Trophoblast cell (in vitro differentiated cells and primary cell): ENCODE results near the gene NXPE4.

Source experiments
- DNase-seq, 2 donors: peaks; one replicate each; pipeline ENCODE4 v3.0.0-alpha.2; 2016
- H2AFZ ChIP-seq: 2 replicates; pipeline ENCODE4 v1.6.1; 2013; ENCODE audit warnings: low read length, moderate library complexity, mild to moderate bottlenecking; ENCODE audit not compliant: insufficient read depth, poor library complexity
- H2AK5ac ChIP-seq: 2 replicates; pipeline ENCODE4 v1.6.1; 2013; ENCODE audit warnings: mild to moderate bottlenecking, low read length
- H2BK120ac ChIP-seq: 2 replicates; pipeline ENCODE4 v1.6.1; 2013; ENCODE audit warnings: low read length, mild to moderate bottlenecking, moderate library complexity; ENCODE audit not compliant: insufficient read depth, poor library complexity
- H2BK12ac ChIP-seq: 2 replicates; pipeline ENCODE4 v1.6.1; 2013; ENCODE audit warnings: mild to moderate bottlenecking, low read length, moderate library complexity
- H2BK5ac ChIP-seq: 2 replicates; pipeline ENCODE4 v1.6.1; 2013; ENCODE audit warnings: low read length, low read depth, moderate library complexity, mild to moderate bottlenecking; ENCODE audit not compliant: poor library complexity
- H3K14ac ChIP-seq: 2 replicates; pipeline ENCODE4 v1.6.1; 2013; ENCODE audit warnings: mild to moderate bottlenecking, low read length
- H3K18ac ChIP-seq: 2 replicates; pipeline ENCODE4 v1.6.1; 2013; ENCODE audit warnings: mild to moderate bottlenecking, low read length
- H3K23ac ChIP-seq: 2 replicates; pipeline ENCODE4 v1.6.1; 2013; ENCODE audit warnings: low read length
- H3K27ac ChIP-seq: 2 replicates; pipeline ENCODE4 v1.5.1; 2013; ENCODE audit warnings: low read depth, mild to moderate bottlenecking, inconsistent platforms, low read length, moderate library complexity
- H3K27me3 ChIP-seq: 2 replicates; pipeline ENCODE4 v1.6.1; 2013; ENCODE audit warnings: inconsistent platforms, mild to moderate bottlenecking, low read length, moderate library complexity; ENCODE audit not compliant: insufficient read depth
- H3K36me3 ChIP-seq, 2 experiments: 1 replicate in 1 of 2; 2 replicates in 1 of 2; pipeline ENCODE4 v1.6.1; 2013; ENCODE audit warnings: low read length in 2 of 2, mild to moderate bottlenecking in 2 of 2, moderate library complexity in 1 of 2; ENCODE audit not compliant: insufficient read depth in 2 of 2, control insufficient read depth in 1 of 2
- H3K4ac ChIP-seq: 2 replicates; pipeline ENCODE4 v1.6.1; 2013; ENCODE audit warnings: low read depth, mild to moderate bottlenecking, low read length, moderate library complexity
- H3K4me1 ChIP-seq, 2 experiments: 1 replicate in 1 of 2; 2 replicates in 1 of 2; pipeline ENCODE4 v1.6.1; 2013; ENCODE audit warnings: low read length in 2 of 2, mild to moderate bottlenecking in 2 of 2, moderate library complexity in 1 of 2; ENCODE audit not compliant: insufficient read depth in 2 of 2, control insufficient read depth in 1 of 2
- H3K4me2 ChIP-seq: 2 replicates; pipeline ENCODE4 v1.6.1; 2013; ENCODE audit warnings: inconsistent platforms, mild to moderate bottlenecking, low read length, moderate library complexity
- H3K4me3 ChIP-seq: 2 replicates; pipeline ENCODE4 v1.5.1; 2013; ENCODE audit warnings: mild to moderate bottlenecking, low read depth, low read length, inconsistent platforms
- H3K79me1 ChIP-seq: one replicate; pipeline ENCODE4 v1.6.1; 2013; ENCODE audit warnings: low read length
- H3K79me2 ChIP-seq: 2 replicates; pipeline ENCODE4 v1.6.1; 2013; ENCODE audit warnings: low read length, mild to moderate bottlenecking; ENCODE audit not compliant: control insufficient read depth, insufficient read depth, poor library complexity
- H3K9ac ChIP-seq: 2 replicates; pipeline ENCODE4 v1.6.1; 2013; ENCODE audit warnings: mild to moderate bottlenecking, low read length
- H3K9me3 ChIP-seq: 2 replicates; pipeline ENCODE4 v1.6.1; 2013; ENCODE audit warnings: low read depth, mild to moderate bottlenecking, control low read depth, inconsistent platforms, low read length; ENCODE audit not compliant: insufficient read depth
- H4K12ac ChIP-seq: 2 replicates; pipeline ENCODE4 v1.6.1; 2013; ENCODE audit warnings: low read depth, mild to moderate bottlenecking, low read length, moderate library complexity
- H4K8ac ChIP-seq: 2 replicates; pipeline ENCODE4 v1.6.1; 2013; ENCODE audit warnings: low read depth, mild to moderate bottlenecking, low read length, moderate library complexity
- H4K91ac ChIP-seq: one replicate; pipeline ENCODE4 v1.6.1; 2013; ENCODE audit warnings: low read depth, mild to moderate bottlenecking, low read length, moderate library complexity
- whole genome bisulfite sequencing: extraction: QIAGEN DNeasy Blood & Tissue Kit; methylation state at CpG from one replicate; pipeline ENCODE4 v1.1.7; 2013; ENCODE audit warnings: missing lambda C conversion rate; ENCODE audit not compliant: insufficient read length, insufficient coverage; ENCODE audit errors: extremely low coverage; 5-methylcytosine and 5-hydroxymethylcytosine counted together

Gene NXPE4

DNA sequence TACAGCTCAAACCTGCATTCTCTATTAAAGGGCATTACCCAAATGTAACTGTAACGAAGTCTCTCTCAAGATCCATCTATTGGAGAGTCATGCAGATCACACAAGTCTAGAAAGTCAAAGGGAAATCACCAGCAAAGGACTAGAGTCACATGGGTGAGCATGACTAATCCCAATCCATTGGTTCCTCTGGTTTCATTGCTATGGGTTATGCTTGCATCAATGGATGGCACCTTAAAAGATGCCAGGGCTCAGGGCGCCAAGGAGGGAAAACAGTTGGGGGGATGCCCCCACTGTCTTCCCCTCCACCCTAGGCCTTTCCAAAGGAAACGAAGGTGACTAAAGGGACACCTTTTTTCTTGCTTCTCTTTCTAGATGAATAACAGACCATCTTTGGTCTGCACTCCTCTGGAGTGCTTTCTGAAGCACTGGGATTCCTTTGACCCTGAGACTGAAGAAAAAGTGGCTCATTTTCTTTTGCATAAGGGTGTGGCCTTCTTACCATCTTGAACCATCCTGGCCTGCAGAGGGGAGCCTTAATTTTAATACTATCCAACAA lies 8.1 kb downstream of the NXPE4 start:
- Histone ChIP-seq H4K12ac (no peak overlapping the region), H3K9ac (no peak overlapping the region), H3K4ac (no peak overlapping the region), H3K4me3 (no peak overlapping the region), H2AK5ac (no peak overlapping the region), H3K79me2 (no peaks in the 10 kb centered on the region), H3K79me1 (no peaks in the 10 kb centered on the region), H3K27me3 (no peaks in the 10 kb centered on the region), H3K9me3 (peaks cover 13% of the 10 kb centered on the region), H3K4me2 (no peak overlapping the region), H3K36me3 (no peaks in the 10 kb centered on the region), H4K8ac (no peak overlapping the region), H2BK120ac (no peak overlapping the region), H2AFZ (no peak overlapping the region), H3K27ac (no peak overlapping the region), H2BK12ac (no peak overlapping the region), H3K14ac (no peak overlapping the region), H3K4me1 (no peaks in the 10 kb centered on the region), H3K18ac (no peak overlapping the region), H4K91ac (no peak overlapping the region), H2BK5ac (no peak overlapping the region), H3K23ac (no peak overlapping the region)
- no CpG with 5 or more reads among the region's 3 CpGs for WGBS
- DNase-seq: no peak

DNA sequence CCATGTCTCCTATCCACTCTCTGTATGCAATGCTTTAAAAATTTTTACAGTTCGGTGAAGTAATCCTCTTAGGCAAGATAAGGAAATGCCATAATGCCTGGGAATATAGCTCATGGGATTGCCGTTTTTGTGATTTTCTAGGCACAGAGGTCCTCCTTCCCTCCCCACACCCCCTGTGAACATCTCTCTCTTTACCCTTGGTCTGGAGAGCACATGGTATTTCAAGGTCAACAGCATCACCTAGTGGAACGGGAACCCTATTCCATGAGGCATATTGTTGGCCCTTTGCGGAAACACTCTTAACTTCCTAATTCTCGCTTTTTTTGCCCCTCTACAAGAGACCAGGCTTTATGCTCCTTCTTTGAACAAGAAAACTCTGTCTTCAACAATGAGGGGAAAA lies 8.8 kb downstream of the NXPE4 start:
- H4K12ac ChIP-seq: no peak overlapping the region
- no peak overlapping the region for H3K4ac ChIP-seq
- H3K4me3 ChIP-seq: no peak overlapping the region
- H2AFZ ChIP-seq: no peak overlapping the region
- H3K79me1 ChIP-seq: no peaks in the 10 kb centered on the region
- H3K79me2 ChIP-seq: no peaks in the 10 kb centered on the region
- peak in 1 of 2 donors; percentile 17 for DNase-seq
- no peak overlapping the region for H3K27ac ChIP-seq
- no peak overlapping the region for H2BK120ac ChIP-seq
- no peak overlapping the region for H4K8ac ChIP-seq
- no peak overlapping the region for H3K18ac ChIP-seq
- no peaks in the 10 kb centered on the region for H3K4me1 ChIP-seq
- no peak overlapping the region for H3K4me2 ChIP-seq
- H3K36me3 ChIP-seq: no peaks in the 10 kb centered on the region
- peaks cover 13% of the 10 kb centered on the region for H3K9me3 ChIP-seq
- no peaks in the 10 kb centered on the region for H3K27me3 ChIP-seq
- no peak overlapping the region for H3K23ac ChIP-seq
- H2BK5ac ChIP-seq: no peak overlapping the region
- no peak overlapping the region for H3K9ac ChIP-seq
- H3K14ac ChIP-seq: no peak overlapping the region
- H2BK12ac ChIP-seq: no peak overlapping the region
- no peak overlapping the region for H4K91ac ChIP-seq
- WGBS: no CpG with 5 or more reads among the region's 5 CpGs
- H2AK5ac ChIP-seq: no peak overlapping the region

GRCh38 chr11:114571712-114572111 lies 23.9 kb downstream of the NXPE4 start:
- Histone ChIP-seq H3K79me2 (peaks cover 2% of the 10 kb centered on the region), H3K79me1 (peaks cover 6% of the 10 kb centered on the region), H3K4ac (no peak overlapping the region), H3K14ac (no peak overlapping the region), H3K4me1 (peaks cover 0 to 5% of the 10 kb centered on the region in 2 experiments), H2BK5ac (no peak overlapping the region), H3K23ac (no peak overlapping the region), H3K18ac (no peak overlapping the region), H2AFZ (no peak overlapping the region), H3K27ac (no peak overlapping the region), H3K4me3 (no peak overlapping the region), H2BK120ac (no peak overlapping the region), H4K8ac (no peak overlapping the region), H4K12ac (no peak overlapping the region), H3K9ac (no peak overlapping the region), H3K36me3 (no peaks in the 10 kb centered on the region), H3K27me3 (no peaks in the 10 kb centered on the region), H3K9me3 (peaks cover 3% of the 10 kb centered on the region), H2AK5ac (no peak overlapping the region), H3K4me2 (no peak overlapping the region), H2BK12ac (peak overlapping the region; percentile 6), H4K91ac (peak overlapping the region; percentile 52)
- DNase-seq: no peak
- no CpG with 5 or more reads among the region's 1 CpG for WGBS

GRCh38 chr11:114569801-114570200 lies 25.8 kb downstream of the NXPE4 start:
- H2AK5ac ChIP-seq: no peak overlapping the region
- WGBS: no CpG with 5 or more reads among the region's 3 CpGs
- peak; percentile 40 to 84 for DNase-seq

More at GRCh38 chr11:114569801-114570200, 25.8 kb downstream of the NXPE4 start:
- Histone ChIP-seq H3K9me3 (peaks cover 3% of the 10 kb centered on the region), H2BK12ac (peak overlapping the region; percentile 59), H3K9ac (no peak overlapping the region), H3K36me3 (no peaks in the 10 kb centered on the region), H3K79me1 (peaks cover 6% of the 10 kb centered on the region), H4K12ac (no peak overlapping the region), H3K4me1 (peaks cover 0 to 5% of the 10 kb centered on the region in 2 experiments), H4K91ac (peak overlapping the region; percentile 76), H3K23ac (no peak overlapping the region), H3K14ac (no peak overlapping the region), H3K18ac (no peak overlapping the region), H3K27me3 (no peaks in the 10 kb centered on the region), H2BK5ac (peak overlapping the region; percentile 77), H3K4me3 (no peak overlapping the region), H4K8ac (peak overlapping the region; percentile 74), H3K4ac (no peak overlapping the region), H3K79me2 (peaks cover 2% of the 10 kb centered on the region), H2AFZ (no peak overlapping the region), H3K4me2 (no peak overlapping the region), H3K27ac (peak overlapping the region; percentile 90), H2BK120ac (no peak overlapping the region)
